ENCODE results near the gene EPS8. TPM values are rescaled to one million over a fixed set of nuclear protein-coding genes. Genes with fewer than 3 reads are reported as not detected.

Gene EPS8
- 94.6 TPM for total RNA-seq

- TF ChIP-seq CTCF (IDR thresholded peaks at IDR 0.05): no peak
- Histone ChIP-seq H3K4me1 (no peaks in the 10 kb centered on the region), H3K27me3 (no peaks in the 10 kb centered on the region), H3K36me3 (peaks cover 0 to 5% of the 10 kb centered on the region in 2 donors), H3K9me3 (no peaks in the 10 kb centered on the region), H3K27ac (peak within 1 kb of the TSS; percentile 88 to 92), H3K4me3 (peak within 1 kb of the TSS; percentile 74 to 90)
- DNase-seq (ENCODE audit: low spot score in 2 of 2): peak; percentile 54 to 96
- intact Hi-C loops (cut with DNase I): loop anchor here (2.0 to 5.0 kb wide), 3 partner anchors 48 to 199 kb away; no protein-coding TSS in a partner anchor
Measured at GRCh38 chr12:15789220-15790171, at the start of gene EPS8. EPS8 (minus strand) TSS chr12:15789388; CDS start chr12:15682951, 106,437 bp downstream.

- H3K36me3 ChIP-seq: no peaks in the 10 kb centered on the region
- intact Hi-C loops (cut with DNase I): loop anchor here (5.0 kb wide), 1 partner anchor 50 kb away; the partner anchor contains the start of gene EPS8
- peak overlapping the region; percentile 5 to 53 for H3K27ac ChIP-seq
- H3K4me1 ChIP-seq: peaks cover 0 to 3% of the 10 kb centered on the region in 2 donors
- H3K27me3 ChIP-seq: no peaks in the 10 kb centered on the region
- H3K9me3 ChIP-seq: no peaks in the 10 kb centered on the region
- no peak for TF ChIP-seq CTCF (IDR thresholded peaks at IDR 0.05)
- DNase-seq (ENCODE audit: low spot score in 2 of 2): no peak
- H3K4me3 ChIP-seq: peak overlapping the region in 1 of 2 donors; percentile 32
Measured at GRCh38 chr12:15837141-15837790, 48.1 kb upstream of the EPS8 start.

- no peaks in the 10 kb centered on the region for H3K9me3 ChIP-seq
- intact Hi-C loops (cut with DNase I): no loop called here
- H3K36me3 ChIP-seq: no peaks in the 10 kb centered on the region
- H3K27ac ChIP-seq: no peak overlapping the region
- TF ChIP-seq CTCF (IDR thresholded peaks at IDR 0.05): no peak
- no peak overlapping the region for H3K4me3 ChIP-seq
- DNase-seq (ENCODE audit: low spot score in 2 of 2): no peak
- H3K27me3 ChIP-seq: no peaks in the 10 kb centered on the region
- H3K4me1 ChIP-seq: peaks cover 0 to 15% of the 10 kb centered on the region in 2 donors
Measured at GRCh38 chr12:15834575-15834974, 45.4 kb upstream of the EPS8 start.

- Histone ChIP-seq H3K9me3 (no peaks in the 10 kb centered on the region), H3K27me3 (no peaks in the 10 kb centered on the region), H3K4me3 (no peak overlapping the region), H3K36me3 (no peaks in the 10 kb centered on the region), H3K4me1 (peaks cover 0 to 13% of the 10 kb centered on the region in 2 donors), H3K27ac (peak overlapping the region; percentile 76 to 80)
- intact Hi-C loops (cut with DNase I): no loop called here
- no peak for DNase-seq (ENCODE audit: low spot score in 2 of 2)
- no peak for TF ChIP-seq CTCF (IDR thresholded peaks at IDR 0.05)
Measured at GRCh38 chr12:15831315-15831978, 42.3 kb upstream of the EPS8 start.

- no peak for DNase-seq (ENCODE audit: low spot score in 2 of 2)
- H3K36me3 ChIP-seq: no peaks in the 10 kb centered on the region
- H3K4me3 ChIP-seq: no peak overlapping the region
- peaks cover 0 to 13% of the 10 kb centered on the region in 2 donors for H3K4me1 ChIP-seq
- H3K9me3 ChIP-seq: no peaks in the 10 kb centered on the region
- no peak for TF ChIP-seq CTCF (IDR thresholded peaks at IDR 0.05)
- H3K27ac ChIP-seq: peak overlapping the region; percentile 76 to 80
- H3K27me3 ChIP-seq: no peaks in the 10 kb centered on the region
- intact Hi-C loops (cut with DNase I): no loop called here
Measured at GRCh38 chr12:15830538-15830937, 41.4 kb upstream of the EPS8 start.
